Activated CD8-positive, alpha-beta T cell treated with anti-CD3 and anti-CD28 coated beads for 36 hours (primary cell): Measurements from ENCODE around the gene HSPA12B. TPM values are rescaled to one million over a fixed set of nuclear protein-coding genes. Genes with fewer than 3 reads are reported as not detected.

Experiments used
- ATAC-seq: fragments of 200-7000 bp; cut with Tn5 transposase; one replicate; pipeline ENCODE4 v1.10.0; 2021; ENCODE audit warnings: mild to moderate bottlenecking, moderate library complexity
- CTCF ChIA-PET: fragments of 350-600 bp; sonication (Branson Sonifier 250); formaldehyde crosslinking; loops from one replicate; lab custom pipeline; 2021; ENCODE audit warnings: antibody characterized with exemption; lab: Charles Lee
- POLR2A ChIA-PET: fragments of 350-600 bp; sonication (Branson Sonifier 250); formaldehyde crosslinking; loops from one replicate; lab custom pipeline; 2021; ENCODE audit warnings: antibody characterized with exemption; lab: Charles Lee
- DNase-seq: peaks from one replicate; pipeline ENCODE4 v3.0.0-alpha.2; 2020
- H3K27ac Mint-ChIP-seq: one replicate; pipeline ENCODE4 v1.8.0; 2021; ENCODE audit warnings: mild to moderate bottlenecking, mixed read lengths
- H3K27me3 Mint-ChIP-seq: one replicate; pipeline ENCODE4 v1.8.0; 2021; ENCODE audit warnings: mixed read lengths
- H3K36me3 Mint-ChIP-seq: one replicate; pipeline ENCODE4 v1.8.0; 2021; ENCODE audit warnings: low read depth, mixed read lengths
- H3K4me1 Mint-ChIP-seq: one replicate; pipeline ENCODE4 v1.8.0; 2021; ENCODE audit warnings: low read depth, mixed read lengths
- H3K4me3 Mint-ChIP-seq: one replicate; pipeline ENCODE4 v1.8.0; 2021; ENCODE audit warnings: mild to moderate bottlenecking, moderate library complexity, mixed read lengths
- H3K9me3 Mint-ChIP-seq: one replicate; pipeline ENCODE4 v1.8.0; 2021; ENCODE audit warnings: mixed read lengths
- intact Hi-C: fragments of 100-400 bp; cut with micrococcal nuclease; formaldehyde crosslinking; loops from one replicate; pipeline ENCODE4 v1.10.0; 2022
- total RNA-seq, 2 experiments: library from RNA; stranded (reverse); gene quantifications; one replicate each; pipeline ENCODE4 v1.2.3, GENCODE V29; 2021
- TF ChIP-seq, protein P1 (sequence below): fragments of 200-600 bp; IDR thresholded peaks from one replicate; pipeline ENCODE4 v1.8.0; 2022; ENCODE audit warnings: antibody characterized with exemption, mild to moderate bottlenecking

The HSPA12B gene
- total RNA-seq, 2 experiments from 2014 or later = not detected

DNA sequence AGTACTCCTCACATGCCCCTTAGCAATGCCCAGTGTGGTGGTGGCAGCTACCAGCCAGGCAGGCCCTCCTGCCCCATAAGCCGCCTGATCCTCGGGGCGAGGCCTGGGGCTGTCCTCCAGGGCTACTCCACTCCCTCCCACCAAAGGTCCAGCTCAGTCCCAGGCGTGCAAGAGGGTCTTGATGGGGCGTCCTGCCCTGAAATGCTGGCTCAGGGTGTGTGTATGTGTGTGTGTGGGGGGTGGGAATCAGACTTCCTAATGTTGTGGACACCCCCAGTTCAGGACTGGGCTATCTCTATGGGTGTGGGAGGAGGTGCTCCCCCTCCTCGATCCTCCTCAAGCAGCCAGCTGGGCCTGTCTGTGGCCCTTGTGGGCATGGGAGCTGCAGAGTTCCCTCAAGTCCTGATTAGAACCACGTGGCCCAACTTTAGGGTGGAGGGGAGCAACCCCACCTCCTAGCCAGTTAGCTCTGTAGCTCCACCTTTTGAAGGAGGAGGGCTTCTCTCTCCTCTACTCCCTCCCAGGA lies 7.5 kb downstream of the HSPA12B start:
- ATAC-seq = no peak
- POLR2A ChIA-PET = interaction anchor here (1.1 kb wide), 1 partner anchor 185 kb away, joined by 3 read pairs; no protein-coding TSS in a partner anchor
- Mint-ChIP-seq H3K27ac (no peak overlapping the region), H3K4me3 (no peak overlapping the region), H3K36me3 (no peaks in the 10 kb centered on the region), H3K4me1 (peaks cover 4% of the 10 kb centered on the region), H3K9me3 (no peaks in the 10 kb centered on the region), H3K27me3 (peaks cover 4% of the 10 kb centered on the region)
- TF ChIP-seq, protein P1, sequence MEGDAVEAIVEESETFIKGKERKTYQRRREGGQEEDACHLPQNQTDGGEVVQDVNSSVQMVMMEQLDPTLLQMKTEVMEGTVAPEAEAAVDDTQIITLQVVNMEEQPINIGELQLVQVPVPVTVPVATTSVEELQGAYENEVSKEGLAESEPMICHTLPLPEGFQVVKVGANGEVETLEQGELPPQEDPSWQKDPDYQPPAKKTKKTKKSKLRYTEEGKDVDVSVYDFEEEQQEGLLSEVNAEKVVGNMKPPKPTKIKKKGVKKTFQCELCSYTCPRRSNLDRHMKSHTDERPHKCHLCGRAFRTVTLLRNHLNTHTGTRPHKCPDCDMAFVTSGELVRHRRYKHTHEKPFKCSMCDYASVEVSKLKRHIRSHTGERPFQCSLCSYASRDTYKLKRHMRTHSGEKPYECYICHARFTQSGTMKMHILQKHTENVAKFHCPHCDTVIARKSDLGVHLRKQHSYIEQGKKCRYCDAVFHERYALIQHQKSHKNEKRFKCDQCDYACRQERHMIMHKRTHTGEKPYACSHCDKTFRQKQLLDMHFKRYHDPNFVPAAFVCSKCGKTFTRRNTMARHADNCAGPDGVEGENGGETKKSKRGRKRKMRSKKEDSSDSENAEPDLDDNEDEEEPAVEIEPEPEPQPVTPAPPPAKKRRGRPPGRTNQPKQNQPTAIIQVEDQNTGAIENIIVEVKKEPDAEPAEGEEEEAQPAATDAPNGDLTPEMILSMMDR = no peak
- DNase-seq = no peak
- CTCF ChIA-PET = interaction anchor here (1.1 to 1.2 kb wide), 2 partner anchors 10 to 13 kb away, joined by 3 to 7 read pairs; no protein-coding TSS in a partner anchor
- intact Hi-C loops = no loop called here

DNA sequence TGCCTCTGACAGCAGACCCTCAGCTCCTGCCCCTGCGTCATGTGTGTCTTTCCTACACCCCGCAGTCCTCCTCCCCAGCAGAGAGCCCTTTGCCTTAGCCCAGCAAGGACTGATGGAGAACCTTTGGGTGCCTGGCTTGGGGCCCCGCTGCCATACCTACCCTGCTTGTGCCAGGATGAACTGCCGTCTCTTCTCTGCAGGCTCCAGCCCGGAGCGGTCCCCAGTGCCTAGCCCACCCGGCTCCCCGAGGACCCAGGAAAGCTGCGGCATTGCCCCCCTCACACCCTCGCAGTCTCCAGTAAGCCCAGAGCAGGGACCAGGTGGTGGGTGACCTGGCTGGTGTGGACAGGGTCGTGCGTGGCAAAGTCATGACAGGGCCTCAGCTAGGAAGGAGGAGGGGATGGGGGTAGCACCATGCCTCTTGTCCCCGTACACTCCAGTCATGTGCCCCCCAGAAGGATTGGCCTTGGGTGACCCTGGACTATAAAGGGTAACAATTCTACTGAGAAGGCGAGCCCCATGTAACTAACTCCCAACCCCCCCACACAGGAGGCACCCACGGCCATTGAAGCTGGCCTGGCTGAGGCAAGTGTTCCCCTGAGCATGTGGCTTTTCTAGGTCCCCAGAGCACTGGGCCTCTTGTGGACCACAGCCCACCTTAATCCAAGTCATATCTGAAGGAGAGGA lies 8.3 kb downstream of the HSPA12B start:
- Mint-ChIP-seq H3K36me3 (no peaks in the 10 kb centered on the region), H3K27me3 (peaks cover 4% of the 10 kb centered on the region), H3K4me3 (no peak overlapping the region), H3K27ac (no peak overlapping the region), H3K4me1 (peaks cover 7% of the 10 kb centered on the region), H3K9me3 (no peaks in the 10 kb centered on the region)
- intact Hi-C loops = no loop called here
- ChIA-PET CTCF (interaction anchor here (1.1 to 1.6 kb wide), 2 partner anchors 11 to 12 kb away, joined by 3 to 4 read pairs; no protein-coding TSS in a partner anchor), POLR2A (interaction anchor here (1.1 kb wide), 1 partner anchor 184 kb away, joined by 3 read pairs; no protein-coding TSS in a partner anchor)
- DNase-seq (no peak), ATAC-seq (no peak)
- TF ChIP-seq, protein P1 = no peak

DNA sequence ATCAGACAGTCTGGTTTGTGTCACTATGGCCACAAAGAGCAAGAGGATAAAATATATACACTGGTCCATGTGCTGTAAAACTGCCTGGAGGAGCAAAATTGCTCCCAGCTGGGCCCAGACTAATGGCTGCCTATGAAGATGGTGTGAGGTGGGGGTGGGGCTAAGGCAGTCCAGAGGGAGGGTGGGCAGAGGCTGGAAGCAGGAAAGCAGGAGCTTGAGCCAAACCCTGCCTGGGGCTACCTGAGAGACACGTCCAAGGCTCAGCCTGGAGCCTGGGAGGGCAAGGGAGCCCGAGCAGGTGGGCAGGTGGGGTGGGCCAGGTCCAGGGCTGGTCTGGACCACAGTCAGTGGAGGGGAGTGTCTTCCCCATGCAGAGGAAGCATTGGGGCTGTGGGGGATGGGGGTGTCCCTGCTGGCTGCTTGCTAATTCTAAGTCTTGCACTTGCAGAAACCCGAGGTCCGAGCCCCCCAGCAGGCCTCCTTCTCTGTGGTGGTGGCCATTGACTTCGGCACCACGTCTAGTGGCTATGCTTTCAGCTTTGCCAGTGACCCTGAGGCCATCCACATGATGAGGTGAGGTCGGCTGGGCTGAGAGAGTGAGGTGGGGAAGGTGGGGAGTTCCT lies 9.5 kb downstream of the HSPA12B start:
- H3K4me3 Mint-ChIP-seq = no peak overlapping the region
- H3K27ac Mint-ChIP-seq = no peak overlapping the region
- DNase-seq (no peak), ATAC-seq (no peak)
- CTCF ChIA-PET = interaction anchor here (0.9 to 1.6 kb wide), 3 partner anchors 9 to 115 kb away, joined by 3 to 5 read pairs (median 4); no protein-coding TSS in a partner anchor
- no peaks in the 10 kb centered on the region for H3K36me3 Mint-ChIP-seq
- intact Hi-C loops = no loop called here
- TF ChIP-seq, protein P1 = no peak
- H3K27me3 Mint-ChIP-seq = peaks cover 4% of the 10 kb centered on the region
- H3K4me1 Mint-ChIP-seq = peaks cover 7% of the 10 kb centered on the region
- POLR2A ChIA-PET = interaction anchor here (0.6 kb wide), 2 partner anchors 130 to 163 kb away, joined by 3 read pairs; no protein-coding TSS in a partner anchor
- no peaks in the 10 kb centered on the region for H3K9me3 Mint-ChIP-seq

DNA sequence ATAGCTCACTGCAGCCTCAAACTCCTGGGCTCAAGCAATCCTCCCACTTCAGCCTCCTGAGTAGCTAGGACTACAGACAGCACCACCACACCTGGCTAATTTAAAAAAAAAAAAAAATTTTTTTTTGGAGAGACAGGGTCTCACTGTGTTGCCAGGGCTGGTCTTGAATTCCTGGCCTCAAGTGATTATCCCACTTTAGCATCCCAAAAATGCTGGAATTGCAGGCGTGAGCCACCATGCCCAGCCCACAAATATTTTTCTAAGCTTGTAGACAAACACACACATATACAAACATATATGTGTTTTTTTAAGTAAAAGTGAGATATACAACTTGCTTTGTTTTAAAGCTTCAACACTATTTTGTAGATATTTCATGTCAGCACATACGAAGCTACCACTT lies 10.8 kb downstream of the HSPA12B start:
- ChIA-PET POLR2A (no interaction called here), CTCF (interaction anchor here (1.0 to 1.5 kb wide), 2 partner anchors 9 to 24 kb away, joined by 3 to 4 read pairs; partner anchors contain the start of gene ADISSP)
- Mint-ChIP-seq H3K4me3 (no peak overlapping the region), H3K27me3 (peaks cover 4% of the 10 kb centered on the region), H3K9me3 (no peaks in the 10 kb centered on the region), H3K36me3 (no peaks in the 10 kb centered on the region), H3K4me1 (peaks cover 7% of the 10 kb centered on the region), H3K27ac (no peak overlapping the region)
- DNase-seq = no peak
- intact Hi-C loops = no loop called here
- no peak for ATAC-seq
- TF ChIP-seq, protein P1 = no peak
